ENCODE results near the gene SLMAP. TPM values are rescaled to one million over a fixed set of nuclear protein-coding genes. Genes with fewer than 3 reads are reported as not detected.

The SLMAP gene
- total and polyA plus RNA-seq, 7 experiments from 2014 or later = 20.2 to 77.1 (median 63.4) TPM

DNA sequence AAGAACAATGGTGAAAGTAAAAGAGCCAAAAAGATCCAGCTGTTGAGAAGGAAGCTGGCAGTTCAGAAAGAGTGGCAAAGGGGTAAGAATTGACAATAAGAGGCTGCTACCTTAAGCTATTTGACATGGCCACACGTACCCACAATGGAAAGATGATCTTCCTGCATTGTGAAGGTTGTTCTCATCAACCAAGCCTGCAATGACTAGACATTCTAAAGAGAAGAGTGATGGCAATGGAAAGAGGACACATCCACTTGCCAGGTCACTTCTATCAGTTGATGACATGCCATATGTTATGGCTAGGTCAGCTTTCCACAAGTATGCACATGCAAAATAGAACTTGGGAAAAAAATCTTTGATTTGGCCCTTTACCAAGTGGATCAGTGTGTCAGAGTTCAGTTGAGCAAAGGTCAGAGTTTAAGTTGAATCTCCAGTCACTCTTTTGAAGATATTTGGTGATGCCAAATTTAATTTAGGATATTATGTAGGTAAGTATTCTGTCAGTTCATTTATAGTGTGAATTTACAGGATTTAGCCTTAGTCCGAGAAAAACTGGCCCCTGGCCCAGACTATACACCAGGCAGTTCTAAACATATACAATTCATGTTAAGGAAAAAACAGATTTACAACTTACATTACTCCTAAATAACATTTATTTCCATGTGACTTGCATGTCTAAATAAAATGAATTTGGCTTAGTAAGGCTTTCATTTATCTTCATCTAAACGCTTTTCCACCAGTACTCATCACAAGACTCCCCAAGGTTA is 147.2 kb downstream of the SLMAP start:
- Histone ChIP-seq H3K4me1 (ENCODE audit: control insufficient read depth in 2 of 2, insufficient read depth in 2 of 2, low read length in 2 of 2) (no peaks in the 10 kb centered on the region), H3K4me3 (ENCODE audit: low read length) (no peak overlapping the region), H3K27me3 (ENCODE audit: control insufficient read depth in 2 of 2, insufficient read depth in 2 of 2, low read length in 2 of 2) (no peaks in the 10 kb centered on the region), H3K27ac (ENCODE audit: low read depth, low read length) (no peak overlapping the region), H3K9me3 (ENCODE audit: control insufficient read depth in 2 of 3, low read length in 3 of 3) (no peaks in the 10 kb centered on the region), H3K36me3 (ENCODE audit: control insufficient read depth in 2 of 3, insufficient read depth in 3 of 3, low read length in 3 of 3) (peaks cover 0 to 12% (median 2%) of the 10 kb centered on the region in 3 experiments)
- no peak for ATAC-seq
- CTCF ChIA-PET = no interaction called here
- POLR2A ChIA-PET = no interaction called here
- H3K4me1 Mint-ChIP-seq = peaks cover 0 to 2% (median 0%) of the 10 kb centered on the region in 7 donors
- no peak overlapping the region for H3K27ac Mint-ChIP-seq
- no peak overlapping the region for H3K4me3 Mint-ChIP-seq
- no peaks in the 10 kb centered on the region for H3K9me3 Mint-ChIP-seq
- intact Hi-C loops (cut with micrococcal nuclease) = no loop called here
- no peak for DNase-seq
- no peaks in the 10 kb centered on the region for H3K27me3 Mint-ChIP-seq
- H3K36me3 Mint-ChIP-seq = peaks cover 3 to 57% (median 37%) of the 10 kb centered on the region in 5 donors

DNA sequence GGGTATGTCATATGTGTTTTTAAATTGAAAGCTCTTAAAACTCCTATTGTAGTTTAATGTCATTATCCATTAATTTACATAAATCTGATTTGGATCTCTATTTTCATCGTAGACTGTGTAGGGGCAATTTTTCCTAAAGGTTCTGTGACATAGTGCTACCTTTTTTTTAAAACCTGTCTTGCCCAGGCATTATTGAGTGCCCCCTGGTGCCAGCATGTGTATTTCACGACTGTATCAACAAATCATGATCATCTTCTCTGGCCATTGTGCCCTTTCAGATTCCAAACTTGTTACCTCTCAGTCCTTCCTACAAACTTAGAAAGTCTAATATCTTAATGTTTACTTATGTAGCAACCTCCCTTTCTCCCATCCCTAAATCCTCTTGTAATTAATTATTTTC is 154.9 kb downstream of the SLMAP start:
- H3K27me3 Mint-ChIP-seq = no peaks in the 10 kb centered on the region
- H3K4me3 ChIP-seq (ENCODE audit: low read length) = no peak overlapping the region
- H3K27ac Mint-ChIP-seq = no peak overlapping the region
- H3K27me3 ChIP-seq (ENCODE audit: control insufficient read depth in 2 of 2, insufficient read depth in 2 of 2, low read length in 2 of 2) = no peaks in the 10 kb centered on the region
- peaks cover 0 to 5% (median 0%) of the 10 kb centered on the region in 11 donors for H3K9me3 Mint-ChIP-seq
- H3K27ac ChIP-seq (ENCODE audit: low read depth, low read length) = no peak overlapping the region
- ChIA-PET POLR2A (no interaction called here), CTCF (no interaction called here)
- no peaks in the 10 kb centered on the region for H3K9me3 ChIP-seq (ENCODE audit: control insufficient read depth in 2 of 3, low read length in 3 of 3)
- intact Hi-C loops (cut with micrococcal nuclease) = loop anchor here (1.0 kb wide), 2 partner anchors 514 to 741 kb away; no protein-coding TSS in a partner anchor
- ATAC-seq (no peak), DNase-seq (peak in 5 of 9 donors; percentile 5 to 25 (median 17))
- peaks cover 8 to 40% (median 30%) of the 10 kb centered on the region in 5 donors for H3K36me3 Mint-ChIP-seq
- peaks cover 0 to 2% (median 0%) of the 10 kb centered on the region in 7 donors for H3K4me1 Mint-ChIP-seq
- peaks cover 4 to 34% (median 5%) of the 10 kb centered on the region in 3 experiments for H3K36me3 ChIP-seq (ENCODE audit: control insufficient read depth in 2 of 3, insufficient read depth in 3 of 3, low read length in 3 of 3)
- H3K4me1 ChIP-seq (ENCODE audit: control insufficient read depth in 2 of 2, insufficient read depth in 2 of 2, low read length in 2 of 2) = no peaks in the 10 kb centered on the region
- no peak overlapping the region for H3K4me3 Mint-ChIP-seq

DNA sequence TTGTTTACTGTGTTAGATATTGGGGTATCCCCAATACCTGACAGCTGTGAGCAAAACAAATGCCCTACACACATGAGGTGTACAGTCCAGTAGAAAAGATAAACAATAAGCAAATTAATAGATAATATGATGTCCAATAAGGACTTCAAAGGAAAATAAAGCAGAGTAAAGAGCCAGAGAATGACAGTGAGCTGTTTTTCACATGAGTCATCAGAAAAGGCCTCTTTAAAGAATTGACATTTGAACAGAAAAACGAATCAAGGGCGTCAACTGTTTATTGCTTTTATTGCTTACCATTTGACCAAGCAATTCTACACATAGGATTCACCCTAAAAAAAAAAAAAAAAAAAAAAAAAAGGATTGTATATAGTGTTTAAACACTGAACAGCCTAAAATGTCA is 155.5 kb downstream of the SLMAP start:
- ChIA-PET POLR2A (interaction anchor here (0.7 kb wide), 1 partner anchor 99 kb away, joined by 3 read pairs; no protein-coding TSS in a partner anchor), CTCF (interaction anchor here (0.6 kb wide), 1 partner anchor 377 kb away, joined by 3 read pairs; no protein-coding TSS in a partner anchor)
- Histone ChIP-seq H3K4me1 (ENCODE audit: control insufficient read depth in 2 of 2, insufficient read depth in 2 of 2, low read length in 2 of 2) (no peaks in the 10 kb centered on the region), H3K36me3 (ENCODE audit: control insufficient read depth in 2 of 3, insufficient read depth in 3 of 3, low read length in 3 of 3) (peaks cover 4 to 40% (median 5%) of the 10 kb centered on the region in 3 experiments), H3K9me3 (ENCODE audit: control insufficient read depth in 2 of 3, low read length in 3 of 3) (no peaks in the 10 kb centered on the region), H3K4me3 (ENCODE audit: low read length) (no peak overlapping the region), H3K27ac (ENCODE audit: low read depth, low read length) (no peak overlapping the region), H3K27me3 (ENCODE audit: control insufficient read depth in 2 of 2, insufficient read depth in 2 of 2, low read length in 2 of 2) (no peaks in the 10 kb centered on the region)
- intact Hi-C loops (cut with micrococcal nuclease) = loop anchor here (1.0 kb wide), 2 partner anchors 514 to 741 kb away; no protein-coding TSS in a partner anchor
- Mint-ChIP-seq H3K27ac (no peak overlapping the region), H3K36me3 (peaks cover 12 to 44% (median 35%) of the 10 kb centered on the region in 5 donors), H3K9me3 (peaks cover 0 to 5% (median 0%) of the 10 kb centered on the region in 11 donors), H3K4me1 (peaks cover 0 to 2% (median 0%) of the 10 kb centered on the region in 7 donors), H3K4me3 (no peak overlapping the region), H3K27me3 (no peaks in the 10 kb centered on the region)
- DNase-seq (no peak), ATAC-seq (no peak)

DNA sequence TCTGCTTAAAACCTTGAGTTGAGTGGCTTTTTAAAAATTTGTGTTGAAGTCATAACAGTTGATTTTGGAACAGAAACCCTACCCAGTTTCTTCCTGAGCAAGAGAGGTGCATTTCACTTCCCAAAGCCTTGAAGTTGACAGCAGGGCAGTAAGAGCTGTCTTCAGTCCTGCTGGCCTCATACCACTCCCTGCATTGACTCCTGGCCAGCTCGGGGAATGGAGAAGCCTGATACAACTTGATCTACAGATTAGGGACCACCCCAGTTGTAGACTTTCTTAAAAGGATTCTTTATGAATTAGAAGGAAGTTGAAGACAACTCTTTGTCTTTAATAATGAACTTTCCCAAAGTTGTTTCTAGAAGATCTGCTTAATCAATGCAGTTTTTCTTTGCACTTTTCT is 161.5 kb downstream of the SLMAP start:
- intact Hi-C loops (cut with micrococcal nuclease) = no loop called here
- no peak overlapping the region for H3K27ac Mint-ChIP-seq
- DNase-seq (no peak), ATAC-seq (no peak)
- Histone ChIP-seq H3K36me3 (ENCODE audit: control insufficient read depth in 2 of 3, insufficient read depth in 3 of 3, low read length in 3 of 3) (peaks cover 0 to 53% (median 0%) of the 10 kb centered on the region in 3 experiments), H3K4me3 (ENCODE audit: low read length) (no peak overlapping the region), H3K9me3 (ENCODE audit: control insufficient read depth in 2 of 3, low read length in 3 of 3) (no peaks in the 10 kb centered on the region), H3K27me3 (ENCODE audit: control insufficient read depth in 2 of 2, insufficient read depth in 2 of 2, low read length in 2 of 2) (no peaks in the 10 kb centered on the region), H3K27ac (ENCODE audit: low read depth, low read length) (no peak overlapping the region), H3K4me1 (ENCODE audit: control insufficient read depth in 2 of 2, insufficient read depth in 2 of 2, low read length in 2 of 2) (no peaks in the 10 kb centered on the region)
- CTCF ChIA-PET = no interaction called here
- POLR2A ChIA-PET = no interaction called here
- H3K36me3 Mint-ChIP-seq = peaks cover 19 to 64% (median 39%) of the 10 kb centered on the region in 5 donors
- no peaks in the 10 kb centered on the region for H3K27me3 Mint-ChIP-seq
- H3K4me1 Mint-ChIP-seq = no peaks in the 10 kb centered on the region
- peaks cover 0 to 5% (median 0%) of the 10 kb centered on the region in 11 donors for H3K9me3 Mint-ChIP-seq
- H3K4me3 Mint-ChIP-seq = no peak overlapping the region

DNA sequence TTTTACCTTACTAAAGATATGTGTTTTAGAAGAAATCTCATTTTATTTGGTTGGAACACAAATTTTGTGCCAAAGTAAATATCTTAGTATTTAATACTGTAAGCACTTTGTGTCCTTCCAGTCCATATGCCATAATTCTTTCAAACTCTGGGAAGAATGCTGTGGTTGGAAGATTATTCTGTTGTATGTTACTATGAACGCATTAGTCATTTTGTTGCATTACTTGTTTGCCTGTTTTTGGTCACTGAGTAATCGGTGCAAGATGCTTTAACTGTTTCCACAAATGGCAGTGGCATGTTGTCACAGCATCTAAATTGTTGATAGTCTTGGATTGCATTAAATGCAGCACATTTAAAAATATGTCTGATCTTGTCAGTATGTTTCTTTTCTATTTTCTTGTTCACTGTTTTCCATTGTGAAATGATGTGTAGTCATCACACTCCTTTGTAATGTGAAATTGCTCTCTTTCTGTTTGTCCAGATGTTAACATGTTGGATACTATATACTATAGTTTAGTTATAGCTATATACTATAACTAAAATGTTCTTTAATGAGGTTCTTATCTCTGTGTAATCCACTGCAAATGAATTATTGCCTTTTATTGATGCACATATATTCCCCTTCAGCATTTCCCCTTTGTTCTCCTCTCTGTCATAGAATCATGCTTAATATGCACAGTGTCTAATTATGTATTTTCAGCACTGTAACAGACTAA is 162.2 kb downstream of the SLMAP start:
- Histone ChIP-seq H3K27me3 (ENCODE audit: control insufficient read depth in 2 of 2, insufficient read depth in 2 of 2, low read length in 2 of 2) (no peaks in the 10 kb centered on the region), H3K27ac (ENCODE audit: low read depth, low read length) (no peak overlapping the region), H3K4me3 (ENCODE audit: low read length) (no peak overlapping the region), H3K9me3 (ENCODE audit: control insufficient read depth in 2 of 3, low read length in 3 of 3) (no peaks in the 10 kb centered on the region), H3K4me1 (ENCODE audit: control insufficient read depth in 2 of 2, insufficient read depth in 2 of 2, low read length in 2 of 2) (no peaks in the 10 kb centered on the region), H3K36me3 (ENCODE audit: control insufficient read depth in 2 of 3, insufficient read depth in 3 of 3, low read length in 3 of 3) (peaks cover 0 to 60% (median 0%) of the 10 kb centered on the region in 3 experiments)
- Mint-ChIP-seq H3K36me3 (peaks cover 26 to 66% (median 44%) of the 10 kb centered on the region in 5 donors), H3K4me3 (no peak overlapping the region), H3K27ac (peak overlapping the region in 1 of 9 donors; percentile 22), H3K27me3 (no peaks in the 10 kb centered on the region), H3K4me1 (no peaks in the 10 kb centered on the region), H3K9me3 (peaks cover 0 to 5% (median 0%) of the 10 kb centered on the region in 11 donors)
- intact Hi-C loops (cut with micrococcal nuclease) = no loop called here
- POLR2A ChIA-PET = no interaction called here
- ATAC-seq (no peak), DNase-seq (no peak)
- CTCF ChIA-PET = no interaction called here

DNA sequence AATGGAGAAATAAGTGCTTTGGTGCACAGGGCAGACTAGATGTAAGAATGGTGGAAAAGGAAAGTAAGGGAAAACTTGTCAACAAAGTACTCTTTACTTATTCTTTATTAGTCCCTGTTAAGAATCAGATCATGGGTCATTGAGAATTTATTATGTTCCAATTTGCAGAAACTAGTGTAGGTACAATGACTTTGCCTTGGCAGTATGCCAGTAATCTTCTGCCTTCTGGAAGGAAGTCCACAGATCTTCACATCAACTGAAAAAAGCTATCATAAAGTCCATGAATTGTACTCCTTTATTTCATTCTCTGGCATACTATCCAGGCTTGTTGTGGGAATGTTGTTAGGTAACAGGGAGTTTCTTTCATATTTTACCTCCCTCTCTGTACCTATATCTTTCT is 163.9 kb downstream of the SLMAP start:
- Mint-ChIP-seq H3K4me3 (no peak overlapping the region), H3K9me3 (peaks cover 0 to 5% (median 0%) of the 10 kb centered on the region in 11 donors), H3K36me3 (peaks cover 26 to 77% (median 44%) of the 10 kb centered on the region in 5 donors), H3K4me1 (no peaks in the 10 kb centered on the region), H3K27ac (no peak overlapping the region), H3K27me3 (no peaks in the 10 kb centered on the region)
- POLR2A ChIA-PET = no interaction called here
- CTCF ChIA-PET = no interaction called here
- intact Hi-C loops (cut with micrococcal nuclease) = no loop called here
- no peak overlapping the region for H3K27ac ChIP-seq (ENCODE audit: low read depth, low read length)
- H3K4me1 ChIP-seq (ENCODE audit: control insufficient read depth in 2 of 2, insufficient read depth in 2 of 2, low read length in 2 of 2) = no peaks in the 10 kb centered on the region
- DNase-seq (no peak), ATAC-seq (no peak)
- no peak overlapping the region for H3K4me3 ChIP-seq (ENCODE audit: low read length)
- H3K36me3 ChIP-seq (ENCODE audit: control insufficient read depth in 2 of 3, insufficient read depth in 3 of 3, low read length in 3 of 3) = peaks cover 0 to 58% (median 0%) of the 10 kb centered on the region in 3 experiments
- H3K9me3 ChIP-seq (ENCODE audit: control insufficient read depth in 2 of 3, low read length in 3 of 3) = no peaks in the 10 kb centered on the region
- no peaks in the 10 kb centered on the region for H3K27me3 ChIP-seq (ENCODE audit: control insufficient read depth in 2 of 2, insufficient read depth in 2 of 2, low read length in 2 of 2)

All from naive thymus-derived CD4-positive, alpha-beta T cell (primary cell).